GM19463 (cell line): Measurements from ENCODE around the gene CDIP1.
A peak's percentile ranks its signal among the peaks of the same experiment; 100 is the strongest.

Source experiments
- ATAC-seq: cut with Tn5 transposase; IDR thresholded peaks from one replicate; pipeline ENCODE4 v1.9.1; 2021; ENCODE audit warnings: mild to moderate bottlenecking, moderate library complexity; ENCODE audit not compliant: unreplicated experiment

CDIP1 gene

GRCh38 chr16:4539716-4540284 lies 1.2 kb upstream of the CDIP1 start:
- ATAC-seq = no peak

GRCh38 chr16:4537376-4538343 lies 913 bp downstream of the CDIP1 start:
- peak; percentile 19 for ATAC-seq

- no peak for ATAC-seq
Measured at GRCh38 chr16:4536391-4537106, 2.0 kb downstream of the CDIP1 start.

- ATAC-seq = no peak
Measured at GRCh38 chr16:4535627-4536108, 2.9 kb downstream of the CDIP1 start.

GRCh38 chr16:4534151-4534790 lies 4.3 kb downstream of the CDIP1 start:
- no peak for ATAC-seq

- ATAC-seq = no peak
Measured at GRCh38 chr16:4533490-4533889, 5.1 kb downstream of the CDIP1 start.

- ATAC-seq = no peak
Measured at GRCh38 chr16:4532238-4532637, 6.3 kb downstream of the CDIP1 start.

- no peak for ATAC-seq
Measured at GRCh38 chr16:4531811-4532210, 6.8 kb downstream of the CDIP1 start.

GRCh38 chr16:4529085-4530060 lies 9.2 kb downstream of the CDIP1 start:
- peak; percentile 62 for ATAC-seq

GRCh38 chr16:4525634-4526277 lies 12.8 kb downstream of the CDIP1 start:
- ATAC-seq = no peak

GRCh38 chr16:4525069-4525468 lies 13.5 kb downstream of the CDIP1 start:
- no peak for ATAC-seq

- ATAC-seq = no peak
Measured at GRCh38 chr16:4524571-4524970, 14.0 kb downstream of the CDIP1 start.

- no peak for ATAC-seq
Measured at GRCh38 chr16:4523686-4524085, 14.9 kb downstream of the CDIP1 start.

- ATAC-seq = no peak
Measured at GRCh38 chr16:4522051-4522581, 16.5 kb downstream of the CDIP1 start.

GRCh38 chr16:4520913-4521312 lies 17.7 kb downstream of the CDIP1 start:
- ATAC-seq = no peak

- ATAC-seq = no peak
Measured at GRCh38 chr16:4519274-4520058, 19.1 kb downstream of the CDIP1 start.

- no peak for ATAC-seq
Measured at GRCh38 chr16:4517812-4518680, 20.5 kb downstream of the CDIP1 start.
